Fibroblast of skin of back (primary cell): ENCODE results near the gene TMEM86A.
A peak's percentile ranks its signal among the peaks of the same experiment; 100 is the strongest.

Experiments used
- DNase-seq: peaks from one replicate; pipeline ENCODE4 v3.0.0-alpha.2; 2013

TMEM86A gene

GRCh38 chr11:18700872-18701271 is 2.3 kb downstream of the TMEM86A start:
- DNase-seq, result no peak

- no peak for DNase-seq
These were observed 3.1 kb downstream of the TMEM86A start for GRCh38 chr11:18701614-18702216.

GRCh38 chr11:18703001-18703763 is 4.6 kb downstream of the TMEM86A start:
- no peak for DNase-seq

- DNase-seq, result no peak
These were observed 5.6 kb downstream of the TMEM86A start for GRCh38 chr11:18704045-18704645.

- DNase-seq, result no peak
These were observed 6.1 kb downstream of the TMEM86A start for GRCh38 chr11:18704698-18705097.

GRCh38 chr11:18705651-18706281 is 7.2 kb downstream of the TMEM86A start:
- DNase-seq, result no peak

GRCh38 chr11:18706330-18707243 is 8.0 kb downstream of the TMEM86A start:
- peak; percentile 38 for DNase-seq

GRCh38 chr11:18707811-18708340 is 9.3 kb downstream of the TMEM86A start:
- no peak for DNase-seq

- DNase-seq, result no peak
These were observed 10.8 kb downstream of the TMEM86A start for GRCh38 chr11:18709414-18709813.

GRCh38 chr11:18710545-18710944 is 12.0 kb downstream of the TMEM86A start:
- DNase-seq, result no peak

- DNase-seq, result no peak
These were observed 15.3 kb downstream of the TMEM86A start for GRCh38 chr11:18713646-18714442.

- DNase-seq, result no peak
These were observed 15.8 kb downstream of the TMEM86A start for GRCh38 chr11:18714443-18714780.

GRCh38 chr11:18715476-18715875 is 16.9 kb downstream of the TMEM86A start:
- DNase-seq, result peak; percentile 2

GRCh38 chr11:18720091-18720807 is 21.7 kb downstream of the TMEM86A start:
- DNase-seq, result no peak

- DNase-seq, result peak; percentile 80
These were observed 22.4 kb downstream of the TMEM86A start for GRCh38 chr11:18720808-18721560.

GRCh38 chr11:18721561-18722292 is 23.1 kb downstream of the TMEM86A start:
- DNase-seq, result peak; percentile 47

- DNase-seq, result no peak
These were observed 23.7 kb downstream of the TMEM86A start for GRCh38 chr11:18722293-18722637.

GRCh38 chr11:18723991-18724390 is 25.4 kb downstream of the TMEM86A start:
- DNase-seq, result no peak

GRCh38 chr11:18726040-18726439 is 27.5 kb downstream of the TMEM86A start, which contains the start of gene IGSF22:
IGSF22 (minus strand) TSS chr11:18726188; CDS start chr11:18724236, 1,952 bp downstream.
- DNase-seq, result no peak
